SIG-M5 (cell line): ENCODE data around the gene CCDC24.

Source experiments
- DNase-seq: peaks from one replicate; lab custom pipeline; 2025; lab: John Stamatoyannopoulos, UW

The CCDC24 gene

DNA sequence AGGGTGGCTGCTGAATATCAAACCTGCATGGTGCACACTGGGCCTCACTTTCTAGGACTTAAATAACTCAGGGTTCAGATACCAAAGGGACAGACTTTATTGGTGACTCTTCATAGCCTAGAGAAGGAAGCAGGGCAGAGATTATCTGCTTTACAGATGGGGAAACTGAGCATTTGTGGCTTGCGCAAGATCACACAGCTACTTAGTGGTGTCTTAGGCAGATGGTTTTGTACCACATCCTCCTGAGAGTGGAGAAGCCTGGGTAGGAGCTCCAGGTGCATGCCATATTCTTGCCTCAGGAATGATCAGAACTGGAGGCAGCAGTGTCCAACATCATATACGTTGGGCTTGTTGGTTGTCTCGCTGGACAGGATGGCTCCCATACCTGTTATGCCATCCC is 28.4 kb upstream of the CCDC24 start:
- no peak for DNase-seq

DNA sequence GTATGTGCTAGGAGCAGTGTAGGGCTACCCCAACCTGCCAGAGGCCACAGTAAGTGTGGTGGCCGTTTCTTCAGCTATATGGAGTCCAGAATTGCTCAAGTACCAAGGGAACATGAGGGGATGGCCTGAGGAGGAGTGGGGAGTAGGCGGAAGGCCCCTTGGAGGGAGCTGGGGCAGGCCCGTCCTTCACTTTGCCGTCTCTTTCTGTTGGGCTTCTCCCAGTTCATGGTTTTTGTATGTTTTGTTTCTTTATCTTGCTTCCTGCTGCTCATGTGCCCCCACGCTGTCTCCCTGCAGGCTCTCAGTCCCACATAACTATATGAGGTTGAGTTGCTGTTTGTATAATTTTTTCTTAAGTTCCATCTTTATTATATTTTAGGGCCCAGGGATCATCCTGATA is 27.5 kb upstream of the CCDC24 start:
- no peak for DNase-seq

DNA sequence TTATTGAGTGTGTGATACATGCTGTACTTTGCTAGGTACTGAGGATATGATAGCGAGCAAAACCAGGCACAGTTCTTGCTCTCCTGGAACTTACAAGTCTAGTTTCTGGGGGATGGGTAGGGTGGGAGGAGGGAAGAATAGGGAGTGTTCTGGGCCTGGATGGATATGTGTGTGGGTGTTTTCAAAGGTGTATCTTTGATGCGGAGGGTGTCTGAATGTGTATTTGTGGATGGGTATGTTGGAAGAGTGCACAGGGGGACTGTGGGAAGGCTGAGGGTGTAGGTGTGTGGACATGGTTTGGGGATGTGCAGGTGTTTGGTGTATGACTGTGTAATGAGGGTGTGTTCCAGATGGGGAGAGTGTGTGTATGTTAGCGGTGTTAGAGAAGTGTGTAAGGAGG is 26.1 kb upstream of the CCDC24 start:
- no peak for DNase-seq

DNA sequence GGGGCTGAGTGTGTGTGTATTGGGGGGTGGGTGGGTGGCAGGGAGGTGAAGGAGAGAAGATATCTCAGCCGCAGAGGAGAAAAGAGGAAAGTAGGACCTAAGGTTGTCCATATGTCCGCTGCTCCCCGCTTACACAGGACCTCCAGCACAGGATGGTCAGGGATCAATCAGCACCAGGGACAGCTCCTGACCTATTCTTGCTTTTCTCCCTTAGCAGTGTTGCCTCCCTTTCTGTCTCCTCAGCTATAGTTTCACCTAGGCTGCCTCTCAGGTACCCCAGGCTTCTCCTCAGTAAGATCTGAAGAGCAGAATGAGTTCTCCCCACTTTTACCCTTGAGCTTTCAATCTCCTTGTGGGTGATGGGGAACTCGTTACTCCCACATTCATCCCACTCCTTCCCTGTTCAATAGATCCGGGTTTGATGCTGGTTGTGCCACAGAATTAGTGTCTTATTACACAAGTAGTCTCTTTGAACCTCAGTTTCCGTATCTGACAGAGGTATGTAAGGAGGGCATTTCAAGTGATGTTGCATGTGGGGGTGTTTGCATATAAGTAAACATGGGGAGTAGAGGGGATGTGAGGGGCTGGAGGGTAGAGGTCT is 23.0 kb upstream of the CCDC24 start:
- DNase-seq: no peak

DNA sequence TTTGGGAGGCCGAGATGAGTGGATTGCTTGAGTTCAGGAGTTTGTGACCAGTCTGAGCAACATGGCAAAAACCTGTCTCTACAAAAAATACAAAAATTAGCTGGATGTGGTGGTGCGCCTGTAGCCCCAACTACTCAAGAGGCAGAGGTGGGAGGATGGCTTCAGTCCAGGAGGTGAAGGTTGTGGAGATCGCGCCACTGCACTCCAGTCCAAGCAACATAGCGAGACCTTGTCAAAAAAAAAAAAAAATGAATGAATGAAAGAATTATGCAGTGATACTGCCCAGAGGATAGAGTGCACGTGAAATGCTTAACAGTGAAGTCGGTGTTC is 22.0 kb upstream of the CCDC24 start:
- no peak for DNase-seq

DNA sequence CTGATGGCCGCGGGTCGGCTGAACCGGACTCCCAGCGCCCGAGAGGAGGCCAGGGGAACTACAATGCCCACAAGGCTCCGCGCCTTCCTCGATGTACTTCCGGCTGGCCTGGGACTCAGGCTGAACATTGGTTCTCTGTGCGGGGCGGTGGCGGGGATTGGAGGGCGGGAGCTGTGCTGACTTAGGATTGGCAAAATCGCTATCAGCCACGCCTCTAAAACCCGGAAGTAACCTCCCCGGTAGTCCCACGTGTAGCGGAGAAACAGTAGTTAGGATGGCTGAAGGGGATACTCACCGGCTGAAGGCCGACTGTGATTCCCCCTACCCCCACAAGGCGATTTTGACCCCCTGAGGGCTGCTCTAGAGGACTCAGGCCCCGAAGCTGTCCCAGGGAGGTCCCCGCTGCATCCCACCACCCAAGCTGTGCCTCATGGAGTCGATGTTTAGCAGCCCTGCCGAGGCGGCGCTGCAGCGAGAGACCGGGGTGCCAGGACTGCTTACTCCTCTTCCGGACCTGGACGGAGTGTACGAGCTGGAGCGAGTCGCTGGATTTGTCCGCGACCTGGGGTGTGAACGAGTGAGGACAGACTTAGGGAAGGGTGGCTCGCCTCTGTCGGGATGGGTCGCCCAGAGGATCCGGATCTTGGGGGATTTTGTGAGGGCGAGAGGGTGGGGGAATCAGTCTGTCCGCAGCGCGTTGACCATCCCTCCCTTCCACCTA is 21.5 kb upstream of the CCDC24 start, which contains the start of gene DPH2:
Gene DPH2 (plus strand): TSS at position 265 of the 721 bp plus-strand sequence. CDS start 166 bp downstream, at position 431.
- peak; percentile 78 for DNase-seq

DNA sequence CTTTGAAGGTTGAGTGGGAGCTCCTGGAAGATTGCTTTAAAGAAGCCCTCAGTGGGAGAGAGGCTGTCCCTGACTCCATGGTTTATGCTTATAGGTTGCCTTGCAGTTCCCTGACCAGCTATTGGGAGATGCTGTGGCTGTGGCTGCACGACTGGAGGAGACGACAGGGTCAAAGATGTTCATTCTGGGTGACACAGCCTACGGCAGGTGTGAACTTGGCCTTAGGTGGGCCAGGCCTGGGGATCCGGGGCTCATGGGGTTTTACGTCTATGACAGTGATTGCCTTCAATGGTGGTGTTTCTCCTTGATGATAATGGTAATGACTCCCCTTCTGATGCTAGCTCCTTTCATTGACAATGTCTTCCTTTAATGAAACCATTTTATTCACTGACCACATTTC is 20.9 kb upstream of the CCDC24 start:
- DNase-seq: no peak

DNA sequence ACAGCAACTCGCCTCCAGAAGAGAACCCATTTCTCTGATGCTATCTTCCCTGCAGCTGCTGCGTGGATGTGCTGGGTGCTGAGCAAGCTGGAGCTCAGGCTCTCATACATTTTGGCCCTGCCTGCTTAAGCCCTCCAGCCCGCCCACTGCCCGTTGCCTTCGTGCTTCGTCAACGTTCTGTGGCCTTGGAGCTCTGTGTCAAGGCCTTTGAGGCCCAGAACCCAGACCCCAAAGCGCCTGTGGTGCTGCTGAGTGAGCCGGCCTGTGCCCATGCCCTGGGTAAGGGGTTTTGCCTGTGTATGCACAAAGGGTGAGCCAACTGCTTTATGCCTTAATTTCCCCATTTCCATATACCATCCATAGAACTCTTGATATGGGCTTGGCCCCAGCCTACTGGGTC is 20.5 kb upstream of the CCDC24 start:
- no peak for DNase-seq

DNA sequence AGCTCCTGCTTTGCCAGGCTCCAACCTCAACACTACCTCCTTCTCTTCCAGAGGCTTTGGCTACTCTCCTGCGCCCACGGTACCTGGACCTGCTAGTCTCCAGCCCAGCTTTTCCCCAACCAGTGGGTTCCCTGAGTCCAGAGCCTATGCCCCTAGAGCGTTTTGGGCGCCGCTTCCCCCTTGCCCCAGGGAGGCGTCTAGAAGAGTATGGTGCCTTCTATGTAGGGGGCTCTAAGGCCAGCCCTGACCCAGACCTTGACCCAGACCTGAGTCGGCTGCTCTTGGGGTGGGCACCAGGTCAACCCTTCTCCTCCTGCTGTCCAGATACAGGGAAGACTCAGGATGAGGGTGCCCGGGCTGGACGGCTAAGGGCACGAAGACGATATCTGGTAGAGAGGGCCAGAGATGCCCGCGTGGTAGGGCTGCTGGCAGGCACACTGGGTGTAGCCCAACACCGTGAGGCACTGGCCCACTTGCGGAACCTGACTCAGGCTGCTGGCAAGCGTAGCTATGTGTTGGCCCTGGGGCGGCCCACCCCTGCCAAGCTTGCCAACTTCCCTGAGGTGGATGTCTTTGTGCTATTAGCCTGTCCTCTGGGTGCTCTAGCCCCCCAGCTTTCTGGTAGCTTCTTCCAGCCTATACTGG is 19.9 kb upstream of the CCDC24 start:
- DNase-seq: no peak

DNA sequence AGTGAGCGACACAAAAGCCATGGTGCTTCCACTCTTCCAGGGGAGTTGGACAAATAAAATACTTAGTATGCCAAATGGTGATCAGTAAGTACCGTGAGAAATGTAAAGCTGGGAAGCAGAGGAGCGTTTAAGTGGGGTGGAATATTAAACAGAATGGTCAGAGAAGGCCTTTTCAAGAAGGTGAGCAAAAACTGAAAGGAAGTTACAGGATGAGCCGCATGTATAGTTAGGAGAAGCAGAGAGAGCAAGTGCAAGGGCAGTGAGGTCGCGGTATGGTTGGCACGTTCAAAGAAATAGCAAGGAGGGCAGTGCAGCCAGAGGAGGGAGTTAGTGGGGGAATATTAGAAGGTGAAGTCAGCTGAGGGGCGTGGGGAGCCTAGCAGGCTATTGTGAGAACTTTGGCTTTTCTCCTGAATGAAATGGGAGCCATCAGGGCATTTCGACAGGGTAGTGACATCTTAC is 17.4 kb upstream of the CCDC24 start:
- DNase-seq: no peak

DNA sequence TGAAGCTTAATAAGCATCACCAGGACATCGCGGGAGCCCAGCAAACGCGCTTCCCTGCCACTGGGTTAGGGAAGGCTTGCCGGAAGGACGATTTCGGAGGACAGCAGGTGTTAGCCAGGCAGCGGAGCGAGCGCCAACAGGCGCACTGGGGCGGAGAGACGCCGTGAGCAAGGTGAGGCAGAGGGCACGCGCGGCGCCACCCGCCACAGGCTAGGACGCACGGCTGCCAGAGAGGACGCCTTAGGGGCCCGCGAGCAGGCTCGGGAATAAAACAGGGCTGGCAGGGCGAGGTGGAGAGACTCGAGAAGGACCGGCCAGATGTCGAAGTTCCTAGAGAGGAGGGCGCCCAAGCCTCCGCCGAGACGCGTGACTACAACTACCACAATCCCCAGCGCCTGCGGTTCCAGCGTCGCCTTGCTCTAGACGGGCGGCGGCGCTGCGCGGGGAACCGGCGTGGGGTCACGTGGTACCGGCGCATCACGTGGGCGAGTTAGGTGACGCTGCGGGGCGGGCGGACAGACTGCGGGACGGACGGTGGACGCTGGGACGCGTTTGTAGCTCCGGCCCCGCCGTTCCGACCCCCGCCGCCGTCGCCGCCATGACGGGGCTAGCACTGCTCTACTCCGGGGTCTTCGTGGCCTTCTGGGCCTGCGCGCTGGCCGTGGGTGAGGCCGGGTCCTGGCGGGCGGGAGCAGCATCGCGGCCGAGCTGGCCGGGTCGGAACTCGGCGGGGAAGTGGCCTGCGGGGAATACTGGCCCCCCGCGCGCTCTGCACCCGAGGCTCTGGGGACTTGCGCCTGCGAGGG is 16.8 kb upstream of the CCDC24 start, which contains the start of gene ATP6V0B:
Gene ATP6V0B (plus strand): TSS at position 518 of the 806 bp plus-strand sequence. CDS start 81 bp downstream, at position 599.
- DNase-seq: peak; percentile 56

DNA sequence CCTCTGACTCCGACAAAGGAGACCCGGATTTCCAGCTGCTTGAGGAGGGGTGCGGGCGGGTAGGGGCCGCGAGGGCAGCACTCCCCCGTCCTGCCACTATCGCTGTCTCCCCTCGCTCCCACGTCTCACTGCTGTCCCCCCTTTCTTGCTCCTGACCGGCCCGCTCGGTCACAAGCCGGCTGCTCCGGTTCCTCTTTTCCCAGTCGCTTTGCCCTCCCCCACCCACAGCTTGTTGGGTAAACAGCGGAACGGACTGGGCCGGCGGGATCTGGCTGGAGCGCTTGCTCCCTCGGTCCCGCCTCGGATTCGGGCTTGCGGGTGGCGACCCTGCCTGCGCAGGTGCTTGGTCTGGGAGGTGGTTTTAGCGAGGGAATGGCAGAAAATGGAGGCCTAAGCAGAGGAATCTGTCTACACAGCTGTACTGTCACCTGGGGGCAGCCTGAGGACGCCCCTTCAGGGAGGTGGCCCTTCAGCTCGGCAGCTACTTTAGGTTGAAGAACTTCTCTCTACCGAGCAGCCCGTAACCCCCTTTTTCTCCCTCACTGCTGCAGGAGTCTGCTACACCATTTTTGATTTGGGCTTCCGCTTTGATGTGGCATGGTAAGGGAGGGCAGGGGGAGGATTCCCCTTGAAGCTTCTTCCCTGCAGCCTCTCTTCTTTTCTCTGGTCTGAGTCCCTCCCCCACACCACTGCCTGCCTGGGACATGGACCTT is 16.0 kb upstream of the CCDC24 start:
- no peak for DNase-seq

DNA sequence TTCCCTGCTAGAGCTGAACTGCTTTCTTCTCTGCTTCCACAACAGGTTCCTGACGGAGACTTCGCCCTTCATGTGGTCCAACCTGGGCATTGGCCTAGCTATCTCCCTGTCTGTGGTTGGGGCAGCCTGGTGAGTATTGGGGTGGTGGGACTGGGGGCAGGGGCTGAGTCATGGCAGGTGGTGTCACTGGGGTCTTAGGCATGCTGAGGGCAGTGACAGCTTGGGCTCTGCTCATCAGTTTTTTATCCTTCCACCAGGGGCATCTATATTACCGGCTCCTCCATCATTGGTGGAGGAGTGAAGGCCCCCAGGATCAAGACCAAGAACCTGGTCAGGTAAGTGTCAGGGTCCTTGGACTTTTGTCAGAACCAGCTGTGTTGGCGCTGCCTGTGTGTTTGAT is 15.4 kb upstream of the CCDC24 start:
- no peak for DNase-seq

DNA sequence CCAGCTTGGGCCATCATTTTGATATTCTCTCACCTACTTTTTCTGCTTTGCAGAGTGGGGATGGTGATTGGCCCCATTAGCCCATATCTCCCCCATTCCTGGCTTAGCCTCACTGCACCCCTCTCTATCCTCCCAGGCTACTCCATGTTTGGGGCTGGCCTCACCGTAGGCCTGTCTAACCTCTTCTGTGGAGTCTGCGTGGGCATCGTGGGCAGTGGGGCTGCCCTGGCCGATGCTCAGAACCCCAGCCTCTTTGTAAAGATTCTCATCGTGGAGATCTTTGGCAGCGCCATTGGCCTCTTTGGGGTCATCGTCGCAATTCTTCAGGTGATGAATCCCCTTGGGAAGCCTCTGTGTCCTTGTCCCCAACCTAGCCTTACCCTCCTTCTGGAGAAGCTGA is 14.5 kb upstream of the CCDC24 start:
- no peak for DNase-seq

DNA sequence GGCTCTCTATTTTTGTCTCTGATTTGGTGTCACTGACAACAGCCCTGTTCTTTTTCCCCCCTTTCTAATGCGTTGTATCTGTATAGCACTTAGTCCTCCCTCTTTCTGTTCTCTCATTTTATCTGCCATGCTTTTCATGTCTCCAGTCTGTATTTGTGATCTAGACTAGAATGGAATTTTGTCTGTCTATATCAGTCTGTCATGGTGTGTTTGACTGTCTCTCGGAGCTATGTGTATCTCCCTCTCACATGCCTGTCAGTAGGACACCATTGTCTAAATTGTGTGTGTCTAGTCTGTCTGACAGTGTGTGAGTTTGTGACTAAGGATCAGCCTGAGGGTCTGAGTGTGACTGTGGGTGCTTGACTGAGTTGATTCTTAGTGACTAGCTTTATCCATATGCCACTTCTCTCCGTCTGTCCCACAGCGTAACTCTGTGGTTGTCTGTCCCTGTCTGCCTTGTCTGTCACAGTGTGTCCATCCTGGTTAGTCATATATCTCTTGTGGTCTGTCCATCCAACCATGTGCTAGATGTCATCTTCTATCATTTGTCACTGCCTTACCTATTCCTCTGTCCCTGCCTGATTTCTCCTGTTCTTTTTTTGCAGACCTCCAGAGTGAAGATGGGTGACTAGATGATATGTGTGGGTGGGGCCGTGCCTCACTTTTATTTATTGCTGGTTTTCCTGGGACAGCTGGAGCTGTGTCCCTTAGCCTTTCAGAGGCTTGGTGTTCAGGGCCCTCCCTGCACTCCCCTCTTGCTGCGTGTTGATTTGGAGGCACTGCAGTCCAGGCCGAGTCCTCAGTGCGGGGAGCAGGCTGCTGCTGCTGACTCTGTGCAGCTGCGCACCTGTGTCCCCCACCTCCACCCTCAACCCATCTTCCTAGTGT is 13.8 kb upstream of the CCDC24 start:
- DNase-seq: no peak

DNA sequence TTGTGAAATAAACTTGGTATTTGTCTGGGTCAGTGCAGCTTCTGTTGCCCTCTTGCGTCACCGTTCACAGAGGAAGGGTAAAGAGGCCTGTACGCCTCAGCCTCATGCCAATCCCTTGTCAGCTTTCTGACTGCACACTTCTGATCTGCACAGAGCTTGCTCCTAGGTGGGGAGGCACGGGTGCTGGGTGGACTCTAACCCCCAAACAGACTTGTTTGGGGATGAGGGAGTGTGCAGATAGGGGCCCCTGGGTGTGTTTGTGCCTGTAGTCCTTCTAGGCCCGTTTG is 13.2 kb upstream of the CCDC24 start:
- no peak for DNase-seq

DNA sequence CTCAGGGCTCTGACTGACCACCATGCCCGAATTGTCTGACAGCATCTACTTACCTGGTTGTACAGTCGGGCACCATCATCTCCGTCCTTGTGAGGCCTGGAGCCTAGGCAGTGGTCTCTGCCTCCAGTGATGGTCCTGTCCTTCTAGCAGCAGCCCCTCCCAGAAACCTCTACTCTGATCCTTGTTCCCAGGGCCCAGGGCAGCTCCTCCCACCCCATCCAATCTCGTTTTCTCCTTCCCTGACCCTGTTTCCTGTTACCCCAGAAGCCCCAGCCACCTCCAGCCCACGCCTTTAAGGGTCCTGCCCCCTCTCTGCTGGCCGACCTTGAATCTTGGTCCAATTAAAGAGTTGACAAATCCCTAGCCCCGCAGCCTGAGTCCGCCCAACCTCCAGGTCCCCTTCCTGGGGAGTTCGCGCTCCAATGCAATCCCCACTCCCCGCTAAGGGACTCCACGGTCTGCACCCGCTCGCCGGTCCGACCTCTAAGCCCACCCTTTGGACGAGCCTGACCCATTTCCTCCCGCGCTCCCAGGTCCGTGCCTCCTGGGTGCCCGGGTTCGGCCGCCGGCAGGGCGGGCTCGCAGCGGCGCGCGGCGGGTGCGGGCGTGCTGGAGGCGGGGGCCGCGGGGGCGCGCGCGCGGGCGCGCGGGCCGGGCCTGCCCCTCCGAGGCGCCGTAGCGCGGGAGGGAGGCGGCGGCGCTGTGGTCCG is 12.7 kb upstream of the CCDC24 start, which contains the start of gene B4GALT2:
Gene B4GALT2 (plus strand): TSS at position 660 of the 710 bp plus-strand sequence. CDS start 1,951 bp downstream, outside the sequence.
- no peak for DNase-seq

DNA sequence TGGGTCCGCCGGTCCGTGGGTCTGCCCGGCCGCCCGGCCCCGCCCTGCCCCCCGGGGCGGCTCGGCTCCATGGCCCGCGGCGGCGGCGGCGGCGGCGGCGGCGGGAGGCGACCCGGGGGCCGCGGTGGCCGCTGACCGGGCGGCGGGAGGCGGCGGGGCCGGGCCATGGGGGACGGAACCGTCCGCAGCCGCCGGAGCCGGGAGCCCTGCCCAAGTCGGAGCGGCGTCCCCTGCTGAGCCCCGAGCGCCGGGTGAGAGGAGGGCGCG is 12.2 kb upstream of the CCDC24 start:
- DNase-seq: no peak

DNA sequence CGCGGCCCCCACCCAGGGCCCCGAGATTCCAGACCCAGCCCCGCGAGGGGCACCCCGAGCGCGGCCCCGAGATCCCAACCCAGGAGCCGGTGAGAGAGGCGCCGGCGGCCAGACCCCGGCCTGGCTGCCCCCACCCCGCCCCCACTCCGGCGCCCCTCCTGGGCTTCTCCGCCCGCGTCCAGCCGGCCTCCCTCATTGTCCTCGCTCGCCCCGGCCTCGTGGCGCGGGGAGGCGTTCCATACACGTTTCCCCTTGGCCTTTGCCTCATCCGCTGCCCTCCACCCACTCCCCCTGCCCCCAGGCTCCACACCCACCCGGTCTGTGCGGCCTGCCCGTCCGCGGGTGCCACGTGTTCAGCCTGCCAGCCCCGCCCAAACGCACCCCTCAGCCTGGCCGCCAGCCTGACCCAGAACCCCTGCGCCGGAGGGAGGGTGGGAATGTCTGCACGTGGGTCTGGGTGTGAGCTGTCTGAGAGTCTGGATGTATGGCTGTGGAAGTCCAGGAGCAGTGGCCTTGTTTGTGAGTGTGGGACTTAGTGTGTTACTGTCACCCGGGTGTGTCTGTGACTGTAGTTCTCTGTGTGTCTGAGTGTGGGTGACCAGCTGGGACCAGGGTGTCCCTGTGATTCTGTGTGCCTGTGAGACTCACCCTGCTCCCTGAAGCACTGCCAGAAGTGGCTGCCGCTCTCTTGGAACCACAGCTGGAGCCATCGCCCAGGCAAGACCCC is 11.7 kb upstream of the CCDC24 start:
- no peak for DNase-seq
